CD1c-positive myeloid dendritic cell (primary cell): ENCODE measurements around the gene LCE2C.
"Not testable (repeated sequence)": the region's sequence is repeated elsewhere in the genome, so short reads cannot be mapped to it uniquely, and the experiment has no call there.

Source experiments
- DNase-seq: peaks from one replicate; pipeline ENCODE4 v3.0.0-alpha.2; 2016; ENCODE audit errors: extremely low spot score

Gene LCE2C, protein sequence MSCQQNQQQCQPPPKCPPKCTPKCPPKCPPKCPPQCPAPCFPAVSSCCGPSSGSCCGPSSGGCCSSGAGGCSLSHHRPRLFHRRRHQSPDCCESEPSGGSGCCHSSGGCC

DNA sequence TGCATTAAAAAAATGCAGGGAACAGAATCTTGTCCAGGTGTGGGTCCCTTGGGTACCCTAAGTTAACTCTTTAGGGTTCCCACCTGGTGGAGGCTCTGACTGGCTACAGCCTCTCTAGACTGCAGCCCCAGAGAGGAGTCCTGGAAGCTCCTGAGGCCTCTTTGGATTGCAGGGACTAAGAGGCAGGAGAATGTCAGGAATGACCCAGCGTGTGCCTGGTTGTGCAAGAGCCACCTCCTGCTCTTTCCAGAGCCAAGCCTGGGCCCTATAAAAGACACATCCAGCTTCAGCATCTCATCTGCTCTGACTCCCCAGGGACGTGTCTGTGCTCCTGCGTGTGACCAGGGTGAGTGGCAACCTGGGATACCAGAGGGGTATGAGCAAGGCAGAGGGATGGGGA lies at the start of gene LCE2C:
Gene LCE2C, plus strand, starts transcription at position 297 of the 400 bp plus-strand sequence. CDS start 737 bp downstream, outside the sequence.
- not testable (repeated sequence) for DNase-seq

DNA sequence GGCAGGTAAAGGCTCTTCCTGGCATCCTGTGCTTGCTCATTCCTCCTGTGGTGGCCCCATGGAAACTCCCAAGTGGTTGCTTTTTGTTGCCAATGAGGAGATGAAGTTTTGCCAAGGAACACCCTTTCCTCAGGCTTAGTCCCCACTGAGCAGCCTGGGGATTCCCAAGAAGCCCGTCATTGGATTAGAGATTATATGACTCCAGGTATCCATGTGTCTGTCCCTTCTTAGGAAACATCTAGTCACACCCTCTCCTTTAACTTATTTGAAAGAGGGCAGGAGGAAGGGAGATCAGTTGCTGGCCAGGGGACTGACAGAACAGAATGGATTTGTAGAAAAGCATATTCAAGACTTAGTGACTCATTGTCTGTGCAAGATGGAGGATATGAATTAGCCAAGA lies 48.3 kb upstream of the LCE2C start:
- DNase-seq = no peak

DNA sequence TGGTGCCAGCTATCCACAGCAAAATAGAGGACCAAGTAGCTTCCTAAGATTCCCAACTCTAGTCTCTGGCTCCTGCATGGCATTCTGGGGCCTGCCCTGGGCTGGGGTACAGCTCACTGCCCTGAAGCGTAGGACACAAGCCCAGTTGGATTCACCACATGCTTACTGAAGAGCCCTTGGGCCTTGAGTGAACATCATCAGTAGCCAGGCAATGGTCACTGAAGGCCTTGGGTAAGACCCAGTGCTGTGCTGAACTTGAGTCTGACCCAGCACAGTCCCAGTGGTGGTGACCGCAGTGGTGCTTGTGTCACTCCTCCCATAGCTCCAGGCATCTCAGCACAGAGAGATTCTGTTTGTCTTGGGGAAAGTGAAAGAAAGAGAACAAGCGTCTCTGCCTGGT lies 44.5 kb upstream of the LCE2C start:
- DNase-seq = peak; percentile 0

DNA sequence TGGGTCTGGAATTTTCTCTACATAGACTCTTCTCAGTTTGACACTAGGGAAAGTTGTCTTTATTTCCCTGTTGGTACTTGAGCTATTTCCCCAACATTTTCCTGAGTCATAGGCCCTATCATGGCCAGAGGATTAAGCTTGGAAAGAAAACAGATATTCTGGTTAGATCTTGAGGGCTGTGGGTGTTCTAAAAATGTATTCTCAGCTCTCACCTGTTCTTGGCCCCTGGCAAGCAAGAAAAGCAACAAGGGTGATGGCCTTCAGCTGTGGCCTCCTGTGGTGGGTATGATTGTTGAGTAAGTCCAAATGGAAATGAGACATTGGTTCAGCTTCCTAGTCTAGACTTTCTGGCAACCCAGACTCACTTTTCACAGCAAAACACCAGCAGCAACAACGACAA lies 34.7 kb upstream of the LCE2C start:
- DNase-seq = no peak

DNA sequence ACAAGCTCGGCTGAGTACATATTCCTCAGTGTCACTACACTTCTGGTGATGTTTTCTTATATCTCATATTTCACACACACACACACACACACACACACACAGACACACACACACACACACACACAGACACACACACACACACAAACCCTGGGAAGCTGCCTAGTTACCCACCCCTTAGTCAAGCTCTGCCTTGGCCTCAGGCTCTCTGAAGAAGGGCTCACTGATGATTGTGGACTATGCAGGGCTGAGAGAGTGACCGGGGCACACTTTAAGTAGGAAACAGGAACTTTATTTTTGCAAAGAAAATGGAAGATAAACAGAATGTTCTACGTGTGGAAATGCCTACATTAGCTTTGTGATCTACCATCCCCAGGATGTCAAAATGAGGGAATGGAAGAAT lies 31.1 kb upstream of the LCE2C start:
- no peak for DNase-seq

DNA sequence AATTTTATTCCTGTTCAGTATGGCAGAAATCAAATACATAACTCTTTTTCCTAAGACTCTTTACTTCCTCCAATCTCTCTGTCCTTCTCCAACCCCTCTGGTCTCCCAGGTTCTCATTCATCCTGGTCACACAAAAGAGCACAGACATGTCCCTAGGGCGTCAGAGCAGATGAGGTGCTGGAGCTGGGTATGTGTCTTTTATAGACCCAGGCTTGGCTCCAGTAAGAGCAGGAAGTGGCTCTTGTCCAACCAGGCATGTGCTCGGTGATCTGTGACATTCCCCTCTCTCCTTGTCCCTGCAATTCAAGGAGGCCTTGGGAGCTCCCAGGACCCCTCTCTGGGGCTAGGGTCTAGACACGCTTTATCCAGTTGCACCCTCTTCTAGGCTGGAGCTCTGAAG lies 29.9 kb upstream of the LCE2C start:
- no peak for DNase-seq

DNA sequence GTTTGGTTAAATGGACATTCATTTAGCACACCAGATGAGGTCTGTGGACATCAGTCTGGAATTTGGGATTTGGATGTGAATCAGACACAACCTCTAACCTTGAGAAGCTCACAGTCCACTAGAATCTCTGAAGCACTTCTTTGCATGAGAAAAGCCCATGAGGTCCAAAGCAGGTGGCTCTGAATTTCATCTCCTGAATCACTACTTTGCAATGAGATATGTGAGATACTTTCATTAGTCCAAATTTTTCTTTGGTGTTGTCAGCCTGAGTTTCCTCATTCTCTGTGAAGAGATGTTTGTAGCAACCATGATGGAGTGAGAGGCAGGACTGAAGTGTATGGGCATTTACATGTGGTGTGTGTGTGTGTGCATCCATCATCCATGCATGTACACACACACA lies 28.4 kb upstream of the LCE2C start:
- no peak for DNase-seq

DNA sequence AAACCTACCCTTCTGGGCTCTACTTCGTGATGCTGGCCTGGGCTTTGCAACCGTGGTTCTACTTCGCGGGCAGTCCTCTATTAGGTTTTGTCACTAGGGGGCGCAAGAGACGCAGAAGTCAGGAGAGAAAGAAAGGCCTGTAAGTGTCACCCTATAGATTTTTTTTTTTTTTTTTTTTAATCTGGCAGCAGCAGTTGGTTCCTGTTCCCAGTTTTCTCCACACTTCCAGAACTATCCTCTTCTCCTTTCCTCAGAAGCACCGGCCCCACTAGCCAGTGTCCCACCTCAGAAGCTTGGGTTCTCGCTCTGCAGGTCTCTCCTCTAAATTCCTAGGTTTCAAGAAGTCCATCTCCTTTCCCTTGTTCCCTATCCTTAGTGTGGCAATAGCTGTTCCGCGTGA lies 21.0 kb upstream of the LCE2C start:
- DNase-seq = peak; percentile 59

DNA sequence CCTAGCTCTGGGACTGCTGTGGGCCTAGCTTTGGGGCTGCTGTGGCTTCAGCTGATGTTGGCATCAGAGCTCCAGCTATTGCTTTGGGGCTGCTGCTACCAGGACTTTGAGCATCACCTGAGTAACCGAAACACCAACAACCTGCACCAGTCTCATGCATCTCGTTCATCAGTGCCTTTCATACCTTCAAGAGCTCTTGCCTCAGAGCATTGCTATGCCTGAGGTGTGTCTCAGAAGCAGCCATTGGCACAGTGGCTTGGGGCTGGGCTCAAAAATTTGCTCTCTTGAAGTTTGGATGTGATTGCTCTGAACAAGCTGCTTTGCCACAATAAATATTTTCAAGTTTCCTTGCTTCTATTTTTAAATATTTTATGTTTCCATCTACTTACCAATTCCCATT lies 18.6 kb upstream of the LCE2C start:
- no peak for DNase-seq

DNA sequence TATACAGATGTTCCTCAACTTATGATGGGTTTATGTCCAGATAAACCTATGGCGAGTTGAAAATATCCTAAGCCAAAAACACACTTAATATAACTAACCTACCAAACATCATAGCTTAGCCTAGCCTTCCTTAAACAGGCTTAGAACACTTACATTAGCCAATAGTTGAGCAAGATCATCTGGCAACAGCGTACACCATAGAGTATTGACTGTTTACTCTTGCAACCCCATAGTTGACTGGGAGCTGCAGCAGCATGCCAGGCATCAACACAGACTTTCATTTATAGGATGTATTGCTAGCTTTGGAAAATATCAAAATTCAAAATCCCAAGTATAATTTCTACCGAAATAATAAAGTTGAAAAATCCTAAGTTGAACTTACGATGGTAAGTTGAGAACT lies 17.4 kb upstream of the LCE2C start:
- no peak for DNase-seq

DNA sequence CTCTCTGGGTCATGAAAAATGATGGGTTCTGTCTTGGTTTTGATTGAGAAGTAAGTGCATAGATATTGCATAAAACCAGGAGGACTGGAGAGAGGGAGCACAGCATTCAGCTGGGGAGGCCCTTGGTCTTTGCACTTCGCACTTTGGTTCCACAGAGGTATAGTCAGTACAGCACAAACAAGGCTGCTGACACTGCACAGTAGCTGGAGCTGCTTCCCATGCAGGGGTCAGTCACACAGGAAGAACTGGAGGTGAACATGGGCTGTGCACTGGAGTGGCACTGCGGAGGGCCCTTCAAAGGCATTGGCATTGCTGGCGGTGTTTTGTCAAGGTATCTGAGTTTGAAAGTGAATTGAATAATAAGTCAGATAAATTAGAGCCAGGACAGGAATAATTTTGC lies 16.4 kb upstream of the LCE2C start:
- DNase-seq = no peak

DNA sequence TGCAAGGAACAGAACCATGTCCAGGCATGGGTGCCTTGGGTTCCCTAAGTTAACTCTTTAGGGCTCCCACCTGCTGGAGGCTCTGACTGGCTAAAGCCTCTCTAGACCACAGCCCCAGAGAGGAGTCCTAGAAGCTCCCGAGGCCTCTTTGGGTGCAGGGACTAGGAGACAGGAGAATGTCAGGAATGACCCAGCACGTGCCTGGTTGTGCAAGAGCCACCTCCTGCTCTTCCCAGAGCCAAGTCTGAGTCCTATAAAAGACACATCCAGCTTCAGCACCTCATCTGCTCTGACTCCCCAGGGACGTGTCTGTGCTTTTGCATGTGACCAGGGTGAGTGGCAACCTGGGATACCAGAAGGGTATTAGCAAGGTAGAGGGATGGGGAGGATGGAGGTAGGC lies 12.0 kb upstream of the LCE2C start, which contains the start of gene LCE2D:
Gene LCE2D, plus strand, starts transcription at position 283 of the 400 bp plus-strand sequence. CDS start 726 bp downstream, outside the sequence.
- no peak for DNase-seq

DNA sequence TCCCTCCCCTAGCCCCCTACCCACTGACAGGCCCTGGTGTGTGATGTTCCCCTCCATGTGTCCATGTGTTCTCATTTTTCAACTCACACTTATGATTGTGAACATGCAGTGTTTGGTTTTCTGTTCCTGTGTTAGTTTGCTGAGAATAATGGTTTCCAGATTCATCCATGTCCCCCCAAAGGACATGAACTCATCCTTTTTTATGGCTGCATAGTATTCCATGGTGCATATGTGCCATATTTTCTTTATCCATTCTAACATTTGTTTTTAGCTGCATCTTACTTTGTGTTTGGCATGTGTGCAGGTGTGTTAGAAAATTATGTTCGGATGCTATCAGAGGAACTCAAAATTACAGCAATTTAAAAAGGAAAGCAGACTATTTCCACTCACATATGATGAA lies 8.9 kb upstream of the LCE2C start:
- DNase-seq = not testable (repeated sequence)

DNA sequence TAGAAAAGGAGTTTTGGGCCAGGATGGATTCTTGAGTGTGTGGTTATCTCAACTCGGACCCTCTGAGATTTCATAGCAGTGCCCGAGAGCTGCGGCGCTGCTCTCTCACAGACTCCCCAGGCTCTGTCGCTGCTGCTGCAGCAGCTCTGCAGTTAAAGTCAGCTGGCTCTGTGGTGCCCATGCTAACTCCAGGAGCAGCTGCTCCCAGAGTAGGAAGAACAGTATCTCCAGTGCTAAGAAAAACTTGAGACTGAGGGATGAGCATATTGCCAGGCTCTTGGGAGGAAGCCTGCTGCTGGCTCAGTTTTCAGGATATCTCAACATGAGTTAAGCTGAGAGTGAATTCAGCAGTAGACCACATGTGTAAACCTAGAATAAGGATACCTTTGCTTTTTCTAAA lies 7.4 kb upstream of the LCE2C start:
- DNase-seq = no peak

DNA sequence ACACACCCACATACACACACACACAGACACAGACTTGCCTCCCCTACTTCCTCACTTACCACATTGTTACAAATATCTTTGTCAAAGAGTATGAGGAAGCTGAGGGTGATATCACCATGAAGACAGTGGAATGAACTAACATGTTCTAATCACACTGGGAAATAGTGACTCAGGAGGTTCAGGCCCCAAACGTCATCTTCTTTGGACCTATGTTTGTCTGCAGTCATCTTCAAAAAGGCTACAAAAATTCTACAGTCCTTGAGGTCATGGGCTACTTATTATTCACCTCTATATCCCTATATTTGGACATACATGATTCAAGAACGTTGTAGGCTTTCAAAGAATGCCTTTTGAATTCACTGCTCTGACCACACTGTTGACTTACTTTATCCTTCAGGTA lies 2.1 kb upstream of the LCE2C start:
- no peak for DNase-seq

DNA sequence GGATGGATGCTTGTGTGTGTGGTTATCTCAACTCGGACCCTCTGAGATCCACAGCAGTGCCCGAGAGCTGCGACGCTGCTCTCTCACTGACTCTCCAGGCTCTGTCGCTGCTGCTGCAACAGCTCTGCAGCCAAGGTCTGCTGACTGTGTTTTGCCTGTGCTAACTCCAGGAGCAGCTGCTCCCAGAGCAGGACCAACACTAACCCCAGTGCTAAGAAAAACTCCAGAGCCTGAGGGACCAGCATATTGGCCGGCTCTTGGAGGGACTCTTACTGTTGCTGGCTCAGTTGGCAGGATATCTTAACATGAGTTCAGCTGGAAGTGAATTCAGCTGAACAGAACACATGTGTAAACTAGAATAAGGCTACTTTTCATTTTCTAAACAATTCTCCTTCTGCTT lies 4.4 kb downstream of the LCE2C start:
- DNase-seq = no peak

DNA sequence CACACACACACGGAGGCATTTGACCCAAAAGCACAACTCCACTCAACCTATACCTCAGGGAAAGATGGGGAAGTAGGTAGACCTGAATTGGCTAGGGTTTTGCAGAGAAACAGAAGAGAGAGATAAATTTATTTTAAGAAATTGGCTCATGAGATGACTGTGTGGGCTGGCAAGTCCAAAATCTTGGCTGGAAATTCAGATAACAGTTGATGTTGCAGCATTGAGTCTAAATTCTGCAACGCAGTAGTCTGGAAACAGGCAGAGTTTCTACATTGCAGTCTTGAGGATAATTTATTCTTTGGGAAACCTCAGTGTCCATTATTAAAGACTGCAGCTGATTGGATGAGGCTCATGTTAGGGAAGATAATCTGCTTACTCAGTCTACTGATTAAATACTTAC lies 6.5 kb downstream of the LCE2C start:
- no peak for DNase-seq

DNA sequence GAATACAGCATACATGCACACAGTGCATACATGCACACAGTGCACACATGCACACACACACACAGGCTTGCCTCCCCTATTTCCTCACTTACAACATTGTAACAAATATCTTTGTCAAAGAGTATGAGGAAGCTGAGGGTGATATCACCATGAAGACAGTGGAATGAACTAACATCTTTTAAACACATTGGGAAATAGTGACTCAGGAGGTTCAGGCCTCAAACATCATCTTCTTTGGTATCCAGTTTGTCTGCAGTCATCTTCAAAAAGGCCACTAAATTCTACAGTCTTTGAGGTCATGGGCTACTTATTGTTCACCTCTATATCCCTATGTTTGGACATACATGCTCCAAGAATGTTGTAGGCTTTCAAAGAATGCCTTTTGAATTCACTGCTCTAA lies 8.8 kb downstream of the LCE2C start:
- DNase-seq = no peak

DNA sequence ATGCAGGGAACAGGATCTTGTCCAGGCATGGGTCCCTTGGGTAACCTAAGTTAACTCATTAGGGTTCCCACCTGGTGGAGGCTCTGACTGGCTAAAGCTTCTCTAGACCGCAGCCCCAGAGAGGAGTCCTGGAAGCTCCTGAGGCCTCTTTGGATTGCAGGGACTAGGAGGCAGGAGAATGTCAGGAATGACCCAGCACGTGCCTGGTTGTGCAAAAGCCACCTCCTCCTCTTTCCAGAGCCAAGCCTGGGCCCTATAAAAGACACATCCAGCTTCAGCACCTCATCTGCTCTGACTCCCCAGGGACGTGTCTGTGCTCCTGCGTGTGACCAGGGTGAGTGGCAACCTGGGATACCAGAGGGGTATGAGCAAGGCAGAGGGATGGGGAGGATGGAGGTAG lies 10.7 kb downstream of the LCE2C start, which contains the start of gene LCE2B:
Gene LCE2B, plus strand, starts transcription at position 301 of the 400 bp plus-strand sequence. CDS start 721 bp downstream, outside the sequence.
- DNase-seq = not testable (repeated sequence)

DNA sequence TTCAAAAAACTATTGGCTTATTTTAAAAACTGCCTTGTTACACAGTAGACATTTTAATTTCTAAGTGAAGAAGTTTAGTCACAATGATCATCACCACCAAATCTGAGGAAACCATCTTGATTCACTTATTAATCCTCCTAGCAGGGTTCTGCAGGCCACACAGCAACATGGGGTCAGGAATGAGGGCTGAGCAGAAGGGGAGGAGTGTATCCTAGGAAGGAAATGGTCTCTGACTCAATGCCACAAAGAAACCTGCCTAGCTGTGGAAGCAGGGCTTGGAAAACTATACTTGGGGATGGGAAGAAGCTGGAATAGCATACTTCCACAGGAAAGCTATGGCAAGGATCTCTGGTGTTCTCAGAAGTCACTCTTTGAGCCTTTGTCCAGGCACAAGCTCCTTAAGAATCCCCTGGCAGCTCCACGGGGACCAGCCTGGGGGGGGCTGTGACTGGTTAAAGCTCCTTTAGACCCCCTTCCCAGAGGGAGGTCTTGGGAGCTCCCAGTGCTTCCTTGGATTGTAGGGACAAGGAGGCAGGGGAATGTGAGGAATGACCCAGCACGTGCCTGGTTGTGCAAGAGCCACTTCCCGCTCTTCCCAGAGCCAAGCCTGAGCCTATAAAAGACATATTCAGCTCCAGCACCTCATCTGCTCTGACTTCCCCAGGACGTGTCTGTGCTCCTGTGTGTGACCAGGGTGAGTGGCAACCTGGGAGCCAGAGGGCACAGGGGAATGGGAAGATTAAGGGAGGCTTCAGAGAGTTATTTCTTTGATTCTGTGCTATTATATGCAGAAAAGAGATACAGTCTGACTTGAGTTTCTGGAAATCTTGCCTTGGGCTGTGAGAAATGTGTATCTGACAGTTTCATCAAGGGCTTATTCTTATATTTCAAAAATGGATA lies 22.9 kb downstream of the LCE2C start, which contains the start of gene LCE2A:
Gene LCE2A, plus strand, starts transcription at position 645 of the 900 bp plus-strand sequence. CDS start 557 bp downstream, outside the sequence.
- DNase-seq = no peak

DNA sequence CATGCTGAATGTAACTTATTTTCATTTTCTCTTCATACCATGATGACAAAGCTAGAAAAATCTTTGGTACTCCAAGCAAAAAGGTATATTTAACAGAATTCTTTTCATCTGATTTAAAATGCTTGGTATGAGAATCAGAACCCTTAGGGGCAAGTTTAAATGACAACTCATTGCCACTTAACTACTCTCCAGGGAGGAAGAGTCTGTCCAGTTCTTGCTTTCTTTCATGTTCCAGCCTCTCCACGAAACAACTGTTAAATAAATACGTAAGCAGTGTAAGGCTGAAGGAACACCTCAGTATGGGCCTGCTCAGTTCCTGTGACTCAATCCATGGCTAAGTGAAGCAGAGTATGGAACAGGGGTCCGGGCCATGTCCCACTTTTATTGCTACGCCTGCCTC lies 24.7 kb downstream of the LCE2C start:
- DNase-seq = no peak

DNA sequence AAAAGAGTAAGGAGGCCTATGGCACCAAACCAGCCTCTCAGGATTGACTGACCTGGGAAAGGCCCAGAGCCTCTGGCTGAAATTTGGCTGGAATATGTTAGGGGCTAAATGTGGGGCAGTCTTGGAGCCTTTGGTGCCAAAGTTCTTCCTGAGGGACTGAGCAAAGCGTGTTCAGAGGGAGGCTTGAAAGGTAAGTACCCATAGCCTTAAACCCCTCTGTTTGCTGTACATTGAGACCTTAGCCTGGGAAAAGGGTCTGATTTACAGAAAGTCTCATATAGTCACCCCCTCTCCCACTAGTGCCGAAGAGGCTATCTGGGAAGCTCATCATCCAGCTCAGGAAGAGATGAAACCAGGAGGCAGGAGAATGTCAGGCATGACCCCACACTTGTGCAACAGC lies 32.8 kb downstream of the LCE2C start, which contains the start of gene LCE4A:
Gene LCE4A, plus strand, starts transcription at position 301 of the 400 bp plus-strand sequence. CDS start 916 bp downstream, outside the sequence.
- DNase-seq = no peak

DNA sequence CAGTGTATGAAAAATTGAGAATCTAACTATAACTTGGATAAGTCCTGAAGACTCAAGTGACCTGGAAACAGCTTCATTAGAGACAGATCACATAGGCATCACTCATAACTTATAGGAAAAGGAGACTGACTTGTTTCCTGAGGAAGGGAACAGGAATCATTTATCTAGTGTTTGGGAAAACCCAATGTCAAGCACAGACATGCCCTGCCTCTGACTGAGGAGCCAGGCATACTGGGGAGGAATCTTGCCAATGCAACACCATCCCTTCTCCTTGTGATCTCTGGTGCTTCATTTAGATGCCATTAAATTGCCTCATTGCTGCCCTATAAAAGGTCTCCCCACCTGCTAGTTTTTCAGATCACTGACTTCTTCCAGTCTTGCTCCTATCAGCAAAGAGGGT lies 43.2 kb downstream of the LCE2C start:
- DNase-seq = no peak
